ENCODE measurements around the gene PLEKHA4. TPM values are rescaled to one million over a fixed set of nuclear protein-coding genes. Genes with fewer than 3 reads are reported as not detected.

The PLEKHA4 gene
- total and polyA plus RNA-seq, 2 of the 13 experiments (the other 11 are each of a cell fraction or from before 2014, with no cell fraction given) = 4.8 to 6.0 TPM

DNA sequence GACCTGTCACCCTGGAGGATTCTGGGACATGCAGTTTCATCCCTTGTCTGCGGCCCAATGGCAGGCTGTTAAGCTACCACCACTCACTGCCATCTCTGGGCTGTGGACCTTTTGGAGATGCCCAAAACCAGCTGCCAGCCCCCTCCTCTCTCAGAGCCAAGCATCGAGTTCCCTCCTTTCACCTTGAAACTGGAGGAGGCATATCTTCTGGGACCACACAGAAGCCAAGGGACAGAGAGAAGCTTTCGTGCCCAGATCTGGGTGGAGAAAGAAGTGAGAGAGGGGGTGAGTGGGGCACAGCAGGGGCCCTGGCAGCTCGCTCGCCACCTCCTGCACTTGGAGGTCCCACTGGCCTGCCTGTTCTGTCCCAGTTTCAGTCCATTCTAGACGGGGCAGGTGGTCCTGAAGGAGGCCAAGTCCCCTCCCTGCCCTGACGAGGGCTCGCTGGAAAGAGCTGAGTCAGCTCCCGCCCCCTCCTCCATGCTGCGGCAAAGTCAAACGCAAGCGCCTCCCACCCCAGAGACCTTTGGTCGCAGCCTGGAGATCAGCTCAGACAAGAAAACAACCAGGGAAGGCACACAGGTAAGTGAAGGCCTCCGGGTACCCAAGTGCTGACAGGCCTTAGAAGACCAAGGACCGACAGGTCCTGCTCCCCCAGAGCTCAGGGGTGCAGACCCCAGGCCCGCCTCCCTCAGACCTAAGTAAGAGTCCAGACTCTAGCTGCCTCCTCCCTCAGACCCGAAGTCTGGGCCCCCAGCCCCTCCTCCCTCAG, 61.4 kb downstream of the PLEKHA4 start (continued):
- TF ChIP-seq FOXK1 (CRISPR knock-in tag; IDR thresholded peaks at IDR 0.05; ENCODE audit: borderline replicate concordance, low read depth) (peak; percentile 30; the same call in 1 of the 2 replicates), MYC (CRISPR knock-in tag; IDR thresholded peaks at IDR 0.05; ENCODE audit: borderline replicate concordance) (peak; percentile 60; the same call in 1 of the 2 replicates), MAF1 (CRISPR knock-in tag; IDR thresholded peaks at IDR 0.05; ENCODE audit: borderline replicate concordance) (no peak), ZNF251 (CRISPR knock-in tag; IDR thresholded peaks at IDR 0.05) (no peak), HNF4A (CRISPR knock-in tag; IDR thresholded peaks at IDR 0.05) (peak; percentile 91), ZNF724P (CRISPR knock-in tag; IDR thresholded peaks at IDR 0.05; ENCODE audit: borderline replicate concordance) (peak; percentile 31; the same call in 1 of the 2 replicates), PAWR (CRISPR knock-in tag; IDR thresholded peaks at IDR 0.05; ENCODE audit: borderline replicate concordance) (no peak), SNAPC2 (CRISPR knock-in tag; IDR thresholded peaks at IDR 0.05) (no peak), ELF4 (CRISPR knock-in tag; IDR thresholded peaks at IDR 0.05; ENCODE audit: borderline replicate concordance) (no peak), ATAD3A (CRISPR knock-in tag; IDR thresholded peaks at IDR 0.05) (no peak), ZNF737 (CRISPR knock-in tag; IDR thresholded peaks at IDR 0.05; ENCODE audit: borderline replicate concordance) (no peak)
- TF ChIP-seq, protein P1, sequence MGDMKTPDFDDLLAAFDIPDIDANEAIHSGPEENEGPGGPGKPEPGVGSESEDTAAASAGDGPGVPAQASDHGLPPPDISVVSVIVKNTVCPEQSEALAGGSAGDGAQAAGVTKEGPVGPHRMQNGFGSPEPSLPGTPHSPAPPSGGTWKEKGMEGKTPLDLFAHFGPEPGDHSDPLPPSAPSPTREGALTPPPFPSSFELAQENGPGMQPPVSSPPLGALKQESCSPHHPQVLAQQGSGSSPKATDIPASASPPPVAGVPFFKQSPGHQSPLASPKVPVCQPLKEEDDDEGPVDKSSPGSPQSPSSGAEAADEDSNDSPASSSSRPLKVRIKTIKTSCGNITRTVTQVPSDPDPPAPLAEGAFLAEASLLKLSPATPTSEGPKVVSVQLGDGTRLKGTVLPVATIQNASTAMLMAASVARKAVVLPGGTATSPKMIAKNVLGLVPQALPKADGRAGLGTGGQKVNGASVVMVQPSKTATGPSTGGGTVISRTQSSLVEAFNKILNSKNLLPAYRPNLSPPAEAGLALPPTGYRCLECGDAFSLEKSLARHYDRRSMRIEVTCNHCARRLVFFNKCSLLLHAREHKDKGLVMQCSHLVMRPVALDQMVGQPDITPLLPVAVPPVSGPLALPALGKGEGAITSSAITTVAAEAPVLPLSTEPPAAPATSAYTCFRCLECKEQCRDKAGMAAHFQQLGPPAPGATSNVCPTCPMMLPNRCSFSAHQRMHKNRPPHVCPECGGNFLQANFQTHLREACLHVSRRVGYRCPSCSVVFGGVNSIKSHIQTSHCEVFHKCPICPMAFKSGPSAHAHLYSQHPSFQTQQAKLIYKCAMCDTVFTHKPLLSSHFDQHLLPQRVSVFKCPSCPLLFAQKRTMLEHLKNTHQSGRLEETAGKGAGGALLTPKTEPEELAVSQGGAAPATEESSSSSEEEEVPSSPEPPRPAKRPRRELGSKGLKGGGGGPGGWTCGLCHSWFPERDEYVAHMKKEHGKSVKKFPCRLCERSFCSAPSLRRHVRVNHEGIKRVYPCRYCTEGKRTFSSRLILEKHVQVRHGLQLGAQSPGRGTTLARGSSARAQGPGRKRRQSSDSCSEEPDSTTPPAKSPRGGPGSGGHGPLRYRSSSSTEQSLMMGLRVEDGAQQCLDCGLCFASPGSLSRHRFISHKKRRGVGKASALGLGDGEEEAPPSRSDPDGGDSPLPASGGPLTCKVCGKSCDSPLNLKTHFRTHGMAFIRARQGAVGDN (CRISPR knock-in tag; IDR thresholded peaks at IDR 0.05) = peak; percentile 70
- TF ChIP-seq, protein P2, sequence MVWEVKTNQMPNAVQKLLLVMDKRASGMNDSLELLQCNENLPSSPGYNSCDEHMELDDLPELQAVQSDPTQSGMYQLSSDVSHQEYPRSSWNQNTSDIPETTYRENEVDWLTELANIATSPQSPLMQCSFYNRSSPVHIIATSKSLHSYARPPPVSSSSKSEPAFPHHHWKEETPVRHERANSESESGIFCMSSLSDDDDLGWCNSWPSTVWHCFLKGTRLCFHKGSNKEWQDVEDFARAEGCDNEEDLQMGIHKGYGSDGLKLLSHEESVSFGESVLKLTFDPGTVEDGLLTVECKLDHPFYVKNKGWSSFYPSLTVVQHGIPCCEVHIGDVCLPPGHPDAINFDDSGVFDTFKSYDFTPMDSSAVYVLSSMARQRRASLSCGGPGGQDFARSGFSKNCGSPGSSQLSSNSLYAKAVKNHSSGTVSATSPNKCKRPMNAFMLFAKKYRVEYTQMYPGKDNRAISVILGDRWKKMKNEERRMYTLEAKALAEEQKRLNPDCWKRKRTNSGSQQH (CRISPR knock-in tag; IDR thresholded peaks at IDR 0.05; ENCODE audit: low read depth) = no peak; the same call in none of the 2 replicates
- TF ChIP-seq, protein P3, sequence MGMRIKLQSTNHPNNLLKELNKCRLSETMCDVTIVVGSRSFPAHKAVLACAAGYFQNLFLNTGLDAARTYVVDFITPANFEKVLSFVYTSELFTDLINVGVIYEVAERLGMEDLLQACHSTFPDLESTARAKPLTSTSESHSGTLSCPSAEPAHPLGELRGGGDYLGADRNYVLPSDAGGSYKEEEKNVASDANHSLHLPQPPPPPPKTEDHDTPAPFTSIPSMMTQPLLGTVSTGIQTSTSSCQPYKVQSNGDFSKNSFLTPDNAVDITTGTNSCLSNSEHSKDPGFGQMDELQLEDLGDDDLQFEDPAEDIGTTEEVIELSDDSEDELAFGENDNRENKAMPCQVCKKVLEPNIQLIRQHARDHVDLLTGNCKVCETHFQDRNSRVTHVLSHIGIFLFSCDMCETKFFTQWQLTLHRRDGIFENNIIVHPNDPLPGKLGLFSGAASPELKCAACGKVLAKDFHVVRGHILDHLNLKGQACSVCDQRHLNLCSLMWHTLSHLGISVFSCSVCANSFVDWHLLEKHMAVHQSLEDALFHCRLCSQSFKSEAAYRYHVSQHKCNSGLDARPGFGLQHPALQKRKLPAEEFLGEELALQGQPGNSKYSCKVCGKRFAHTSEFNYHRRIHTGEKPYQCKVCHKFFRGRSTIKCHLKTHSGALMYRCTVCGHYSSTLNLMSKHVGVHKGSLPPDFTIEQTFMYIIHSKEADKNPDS (CRISPR knock-in tag; IDR thresholded peaks at IDR 0.05) = 0 out of 2 replicates have a peak, but pooled peaks have one; percentile 5
